ENCODE data around the gene EZR.

EZR gene

GRCh38 chr6:158758941-158759479, 60.2 kb downstream of the EZR start:
- DNase-seq: no peak

DNA sequence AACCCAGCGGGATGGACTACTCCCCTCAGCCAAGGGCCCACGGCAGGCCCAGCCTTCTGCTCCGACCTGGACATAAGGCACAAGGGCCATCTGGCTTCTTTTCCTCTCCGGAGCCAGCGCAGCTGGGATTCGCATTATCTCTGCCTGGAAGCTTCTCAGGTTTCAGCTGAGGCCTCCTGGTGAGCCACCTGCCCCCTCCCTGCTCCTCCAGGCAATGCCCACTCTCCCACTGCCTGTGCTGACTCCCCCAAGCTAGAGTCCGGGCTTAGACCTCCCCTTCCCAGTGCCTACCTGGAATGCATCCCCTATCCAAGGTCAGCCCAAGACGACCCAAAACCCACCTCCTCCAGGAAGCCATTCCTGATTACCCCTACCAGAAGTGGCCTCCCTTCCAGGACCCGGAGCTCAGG, 60.7 kb downstream of the EZR start:
- DNase-seq: no peak

GRCh38 chr6:158757753-158758090, 61.4 kb downstream of the EZR start:
- DNase-seq: no peak

DNA sequence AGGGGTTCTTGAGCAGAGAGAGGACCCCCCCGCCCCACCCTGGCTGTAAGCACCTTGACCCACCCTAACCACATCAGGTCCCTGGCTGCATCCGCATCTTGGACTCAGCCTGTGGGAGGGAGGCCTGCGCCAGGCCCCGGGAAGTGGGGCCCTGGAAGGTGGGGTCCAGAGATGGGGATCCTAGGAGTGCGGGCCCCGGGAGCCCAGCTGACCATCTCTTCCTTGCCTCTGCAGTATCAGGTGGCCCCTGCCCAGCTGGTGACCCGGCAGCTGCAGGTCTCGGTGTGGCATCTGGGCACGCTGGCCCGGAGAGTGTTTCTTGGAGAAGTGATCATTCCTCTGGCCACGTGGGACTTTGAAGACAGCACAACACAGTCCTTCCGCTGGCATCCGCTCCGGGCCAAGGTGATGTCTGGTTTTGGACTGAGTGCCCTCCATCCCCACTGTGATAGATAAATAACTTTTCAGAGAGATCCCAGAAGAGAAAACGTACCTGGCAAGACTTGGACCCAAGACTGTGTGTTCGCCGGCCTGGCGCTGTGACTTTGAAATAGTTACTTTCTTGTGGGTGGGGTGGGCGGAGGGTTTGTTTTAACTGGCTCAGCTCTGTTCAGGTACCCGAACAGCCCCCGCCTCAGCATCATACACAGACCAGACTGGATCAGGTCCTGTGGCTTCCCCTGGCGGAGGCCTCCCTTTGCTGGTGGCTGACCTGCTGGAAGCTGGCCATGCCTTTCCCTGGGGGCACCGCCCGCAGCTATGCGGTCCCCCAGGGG, 62.0 kb downstream of the EZR start:
- no peak for DNase-seq

- no peak for DNase-seq
Measured at GRCh38 chr6:158756126-158756525, 63.0 kb downstream of the EZR start.

GRCh38 chr6:158755636-158756035, 63.5 kb downstream of the EZR start:
- DNase-seq: no peak

- DNase-seq: no peak
Measured at GRCh38 chr6:158754738-158755137, 64.4 kb downstream of the EZR start.

GRCh38 chr6:158753811-158754210, 65.4 kb downstream of the EZR start:
- DNase-seq: no peak

GRCh38 chr6:158752613-158753012, 66.6 kb downstream of the EZR start:
- DNase-seq: no peak

- DNase-seq: no peak
Measured at GRCh38 chr6:158751921-158752320, 67.2 kb downstream of the EZR start.

DNA sequence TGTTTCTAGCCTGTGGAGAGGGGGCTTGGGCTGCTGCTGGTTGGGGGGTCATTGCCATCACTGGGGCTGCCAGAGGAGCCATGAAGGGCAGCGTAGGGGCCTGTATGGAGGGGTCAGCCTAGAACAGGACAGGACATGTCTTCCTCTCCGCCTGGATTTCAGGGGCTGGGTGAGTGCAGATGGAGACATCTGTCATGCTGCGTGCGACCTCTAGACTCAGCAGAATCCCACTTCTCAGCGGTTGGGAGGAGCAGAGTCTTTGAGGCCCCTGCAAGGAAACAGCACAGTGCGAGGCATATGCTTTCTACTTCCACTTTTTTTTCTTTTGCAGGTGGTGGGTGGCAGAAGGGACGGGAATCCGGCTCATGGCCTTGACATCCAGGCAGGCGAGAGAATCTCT, 67.9 kb downstream of the EZR start:
- DNase-seq: no peak

GRCh38 chr6:158744986-158745430, 74.2 kb downstream of the EZR start:
- DNase-seq: no peak

- DNase-seq: no peak
Measured at GRCh38 chr6:158743033-158743651, 76.0 kb downstream of the EZR start.

- no peak for DNase-seq
Measured at GRCh38 chr6:158739673-158740072, 79.5 kb downstream of the EZR start.

DNA sequence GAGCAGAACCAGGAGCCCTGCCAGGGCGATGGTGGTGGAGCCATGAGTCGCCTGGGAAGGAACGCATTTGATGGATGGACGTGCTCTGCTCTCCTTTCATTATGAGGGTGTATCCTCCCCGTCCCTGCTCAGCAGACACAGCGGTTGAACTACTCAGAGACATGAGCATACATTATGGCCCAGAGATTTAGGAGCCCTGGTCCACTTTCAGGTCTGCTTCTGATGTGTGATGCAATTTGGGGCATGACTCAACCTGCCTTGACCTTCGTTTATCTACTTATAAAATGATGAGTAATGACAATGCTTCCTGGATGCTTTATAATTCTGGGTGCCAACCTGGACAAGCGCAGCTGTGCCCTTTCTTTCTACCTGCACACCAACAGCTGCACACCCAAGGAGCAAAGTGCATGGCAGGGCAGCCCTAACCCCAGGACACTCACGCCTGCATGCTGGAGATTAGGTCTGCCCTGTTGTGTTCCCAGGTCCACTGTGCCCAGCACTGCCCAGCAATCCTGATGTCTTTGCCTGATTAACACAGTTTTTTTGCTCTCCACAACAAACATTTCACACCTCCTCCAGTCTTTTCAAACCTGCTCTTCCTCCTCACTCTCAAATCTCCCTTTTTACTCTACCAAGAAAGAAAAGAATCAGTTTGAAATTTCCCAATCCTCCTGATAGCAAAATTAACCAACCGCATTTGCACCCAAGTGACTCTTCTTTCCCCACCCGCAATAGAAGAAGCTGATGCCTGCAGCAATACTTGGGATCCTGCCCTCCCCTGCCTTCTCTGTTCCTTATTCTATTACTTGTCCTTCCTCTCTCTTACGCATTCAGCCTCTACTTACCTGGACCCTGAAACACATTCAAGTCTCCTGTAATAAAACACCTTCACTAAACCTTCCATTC, 81.2 kb downstream of the EZR start:
- DNase-seq: no peak

DNA sequence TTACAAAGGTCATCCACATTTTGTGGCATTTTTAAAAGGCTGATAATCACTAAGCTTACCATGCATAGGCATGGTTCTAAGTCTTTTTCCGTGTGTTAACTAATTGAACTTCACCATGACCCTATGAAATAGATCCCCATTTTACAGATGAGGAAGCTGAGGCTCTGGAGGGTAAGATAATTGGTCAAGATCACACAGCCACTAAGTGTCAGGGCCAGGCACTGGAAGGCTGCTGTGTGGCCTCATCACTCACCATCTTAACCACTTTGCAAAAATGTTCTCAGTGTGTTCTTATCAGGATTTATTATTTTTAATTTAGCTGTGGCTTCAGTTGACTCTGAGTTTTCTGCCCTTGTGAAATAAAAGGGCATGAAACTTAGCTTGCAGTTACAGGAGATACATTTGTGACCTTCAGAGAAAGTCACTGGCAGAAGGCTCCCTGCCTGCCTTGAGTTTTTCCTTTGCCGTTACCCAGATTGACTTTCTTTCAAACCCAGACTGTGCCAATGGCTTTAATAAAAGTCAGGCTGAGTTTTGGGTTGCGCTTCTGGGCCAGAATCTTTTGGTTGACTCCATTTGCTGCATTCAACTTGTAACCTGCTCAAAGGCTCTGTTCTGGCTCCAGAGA, 82.0 kb downstream of the EZR start:
- DNase-seq: no peak

- DNase-seq: no peak
Measured at GRCh38 chr6:158735009-158735408, 84.2 kb downstream of the EZR start.

DNA sequence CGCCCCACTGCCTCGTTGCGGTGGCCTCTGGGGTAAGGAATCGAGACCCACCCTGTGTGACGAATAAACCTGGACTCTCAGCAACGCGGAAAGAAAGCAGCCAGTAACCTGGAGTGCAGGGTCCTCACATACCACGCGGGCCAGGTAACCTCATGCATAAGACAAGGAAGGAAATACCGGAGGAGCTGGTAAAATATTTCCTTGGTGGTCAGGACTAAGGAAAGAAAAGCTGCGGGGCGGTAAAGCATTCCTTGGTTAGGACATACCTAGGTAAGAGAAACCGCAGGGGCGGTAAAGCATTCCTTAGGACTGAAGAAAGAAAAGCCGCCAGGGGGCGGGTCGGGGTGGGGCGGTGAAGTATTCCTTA, 88.6 kb downstream of the EZR start:
- DNase-seq: no peak

- no peak for DNase-seq
Measured at GRCh38 chr6:158729906-158730540, 89.1 kb downstream of the EZR start.

- no peak for DNase-seq
Measured at GRCh38 chr6:158725704-158726103, 93.5 kb downstream of the EZR start.

DNA sequence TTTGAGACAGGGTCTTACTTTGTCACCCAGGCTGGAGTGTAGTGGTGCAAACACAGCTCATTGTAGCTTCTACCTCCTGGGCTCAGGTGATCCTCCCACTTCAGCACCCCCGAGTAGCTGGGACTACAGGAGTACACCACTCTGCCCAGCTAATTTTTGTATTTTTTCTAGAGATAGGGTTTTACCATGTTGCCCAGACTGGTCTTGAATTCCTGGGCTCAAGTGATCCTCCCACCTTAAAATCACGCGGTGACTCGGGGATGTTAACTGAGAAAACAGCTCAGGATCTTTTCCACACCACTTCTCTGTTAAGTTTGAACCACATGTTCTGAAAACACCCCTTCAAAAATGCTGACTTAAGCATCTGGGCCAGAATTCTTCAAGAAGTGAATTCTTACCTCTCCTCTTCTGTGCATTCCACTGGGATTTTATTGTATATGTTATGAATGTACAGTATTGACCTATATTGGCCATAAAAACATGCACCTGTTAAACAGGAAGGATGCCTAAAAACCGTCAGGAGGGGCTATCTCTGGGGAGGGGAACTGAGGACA, 96.9 kb downstream of the EZR start:
- no peak for DNase-seq

DNA sequence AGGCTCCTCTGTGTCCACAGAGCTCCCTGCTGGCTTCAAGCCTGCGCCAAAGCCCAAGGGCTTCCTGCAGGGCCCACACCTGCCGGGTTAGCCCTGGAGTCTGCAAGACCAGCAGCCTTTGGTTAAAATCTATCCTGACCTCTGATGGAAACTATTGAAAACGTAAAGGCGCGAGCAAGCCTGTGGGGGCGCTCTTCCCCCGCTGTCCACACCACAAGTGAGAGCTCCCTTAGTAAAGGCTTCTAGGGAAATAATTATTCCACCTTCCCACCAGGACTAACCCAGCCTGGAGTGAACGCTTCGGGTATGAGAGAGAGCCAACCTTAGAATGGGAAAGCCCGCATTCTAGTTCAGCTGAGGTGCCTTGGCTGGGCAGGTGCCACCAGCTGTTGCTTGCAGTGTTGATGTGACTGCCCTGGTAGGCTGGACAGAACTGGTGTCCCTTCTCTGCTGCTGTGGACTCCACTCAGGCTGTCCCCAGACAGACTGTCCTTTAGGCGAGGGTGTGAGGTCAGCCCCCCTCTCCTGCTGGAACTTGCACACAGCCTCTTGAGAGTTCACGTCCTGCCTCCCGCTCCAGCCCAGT, 100.6 kb downstream of the EZR start:
- no peak for DNase-seq
